Kidney capillary endothelial cell (primary cell): ENCODE results near the gene RPH3AL.
A peak's percentile ranks its signal among the peaks of the same experiment; 100 is the strongest.

Experiments used
- DNase-seq: peaks from one replicate; pipeline ENCODE4 v3.0.0-alpha.2; 2018; ENCODE audit warnings: low spot score

The RPH3AL gene

DNA sequence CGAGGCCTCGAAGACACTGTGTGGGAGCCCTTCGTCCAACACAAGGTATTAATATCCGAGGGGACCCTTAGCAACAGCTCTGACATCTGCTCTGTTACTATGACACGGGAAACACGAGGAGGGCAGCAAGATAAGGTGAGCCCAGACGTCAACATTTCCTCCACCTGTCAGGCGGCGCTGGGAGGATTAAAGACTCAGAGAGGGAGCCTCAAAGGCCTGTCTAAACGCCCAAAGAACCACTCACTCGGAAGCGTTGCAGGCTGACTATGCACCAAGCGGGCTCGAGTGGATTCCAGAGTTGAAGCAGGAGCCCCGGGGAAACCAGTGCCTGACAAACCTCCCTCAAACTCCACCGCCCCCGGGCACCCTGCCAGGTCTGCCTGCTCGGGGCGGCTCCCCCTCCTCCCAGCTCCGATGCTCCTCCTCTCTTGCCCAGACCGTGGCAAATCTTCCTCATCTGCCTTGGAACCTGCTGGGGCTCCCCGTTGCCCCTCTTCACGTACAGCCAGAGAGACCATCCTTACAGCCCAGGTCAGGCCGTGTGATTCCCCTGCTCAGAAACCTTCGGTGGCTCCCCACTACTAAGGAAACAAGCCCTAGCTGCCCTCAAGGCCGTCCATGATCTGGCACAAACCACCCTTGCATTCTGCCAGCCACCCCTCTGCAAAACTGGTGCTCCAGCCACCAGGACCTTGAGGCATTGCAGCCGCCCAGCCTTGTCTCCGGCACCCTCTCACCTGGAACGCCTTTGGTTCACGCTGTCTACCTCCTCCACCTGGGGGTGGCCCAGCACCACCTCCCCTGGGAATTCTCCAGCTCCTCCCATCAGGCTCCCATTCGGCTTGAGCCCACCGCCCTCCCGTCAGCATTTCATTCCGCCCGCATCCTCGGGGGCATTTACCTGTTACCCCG lies 16.2 kb downstream of the RPH3AL start:
- no peak for DNase-seq

DNA sequence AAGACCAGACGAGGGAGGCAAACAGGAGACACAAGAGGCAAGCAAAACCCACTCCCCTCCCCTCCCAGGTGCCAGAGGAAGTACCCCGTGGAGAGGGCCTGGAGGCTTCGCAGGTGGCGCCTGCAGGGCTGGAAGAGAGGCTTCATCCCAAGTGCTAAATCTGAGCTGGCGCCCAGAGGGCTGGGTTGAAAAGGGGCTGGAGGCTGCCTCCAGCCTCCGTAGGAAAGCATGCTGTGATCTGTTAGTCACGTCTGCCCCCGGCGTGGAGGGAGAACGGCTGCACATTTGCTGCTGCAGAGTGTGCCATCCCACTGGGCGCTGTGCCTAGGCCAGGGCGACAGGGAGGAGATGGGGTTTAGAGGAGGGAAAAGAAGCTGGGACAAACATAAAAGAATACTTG lies 16.9 kb downstream of the RPH3AL start:
- no peak for DNase-seq

DNA sequence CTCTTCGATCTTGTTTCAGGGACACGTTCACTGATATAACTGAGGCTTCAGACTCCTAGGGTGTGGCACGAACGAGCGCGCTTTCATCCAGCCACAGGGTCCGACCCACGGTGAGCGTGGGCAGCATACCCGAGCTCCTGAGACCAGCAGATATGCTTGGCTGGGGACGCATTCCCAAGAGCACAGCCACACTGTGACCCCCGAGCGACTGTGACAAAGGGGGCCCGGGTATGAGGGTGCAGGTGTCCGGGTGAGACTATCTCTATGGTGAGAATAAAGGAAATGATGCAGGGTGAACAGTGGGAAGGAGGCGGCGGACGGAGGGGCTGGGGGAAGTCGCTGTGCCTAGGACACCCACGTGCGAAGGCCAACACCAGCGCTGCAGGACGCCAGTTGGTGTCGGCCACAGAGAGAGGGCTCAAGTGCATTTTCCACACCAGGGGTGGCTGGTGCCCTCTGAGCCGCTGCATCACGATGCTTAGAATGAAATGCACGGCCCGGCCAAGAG lies 17.6 kb downstream of the RPH3AL start:
- no peak for DNase-seq

DNA sequence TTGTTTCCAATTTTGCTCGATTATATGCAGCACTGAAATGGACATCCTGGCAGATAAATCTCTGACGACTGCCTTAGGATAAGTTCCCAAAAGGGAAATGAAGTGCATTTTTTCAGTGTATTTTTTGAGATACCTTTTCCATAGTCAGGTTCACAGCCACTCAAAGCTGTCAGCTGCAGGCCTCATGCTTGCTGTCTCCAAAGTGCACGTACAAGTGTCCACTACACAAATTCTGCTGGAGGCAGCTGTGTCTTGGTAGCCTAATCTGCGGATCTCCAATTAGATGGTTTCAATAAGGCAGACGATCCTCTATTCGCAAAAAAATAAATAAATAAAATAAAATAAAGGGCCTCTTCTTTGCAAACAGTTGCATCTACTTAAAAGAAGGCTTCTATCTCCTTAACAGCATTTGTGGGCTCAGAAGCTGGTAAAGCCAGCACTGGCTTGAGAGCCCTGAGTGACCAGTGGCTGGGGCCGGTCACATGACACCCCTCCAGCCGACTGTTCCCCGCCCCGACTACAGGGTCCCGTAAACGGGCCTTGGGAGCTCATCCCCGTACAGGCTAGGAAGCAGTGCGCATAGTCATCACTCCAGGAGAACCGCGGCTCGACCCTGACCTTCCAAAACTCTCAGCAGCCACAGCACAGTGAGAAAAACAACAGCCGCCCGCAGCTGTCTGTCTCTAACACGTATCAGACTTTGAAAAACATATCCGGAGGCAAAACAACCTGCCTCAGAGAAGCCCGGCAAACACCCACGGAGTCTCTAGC lies 18.8 kb downstream of the RPH3AL start:
- DNase-seq, result peak; percentile 49

DNA sequence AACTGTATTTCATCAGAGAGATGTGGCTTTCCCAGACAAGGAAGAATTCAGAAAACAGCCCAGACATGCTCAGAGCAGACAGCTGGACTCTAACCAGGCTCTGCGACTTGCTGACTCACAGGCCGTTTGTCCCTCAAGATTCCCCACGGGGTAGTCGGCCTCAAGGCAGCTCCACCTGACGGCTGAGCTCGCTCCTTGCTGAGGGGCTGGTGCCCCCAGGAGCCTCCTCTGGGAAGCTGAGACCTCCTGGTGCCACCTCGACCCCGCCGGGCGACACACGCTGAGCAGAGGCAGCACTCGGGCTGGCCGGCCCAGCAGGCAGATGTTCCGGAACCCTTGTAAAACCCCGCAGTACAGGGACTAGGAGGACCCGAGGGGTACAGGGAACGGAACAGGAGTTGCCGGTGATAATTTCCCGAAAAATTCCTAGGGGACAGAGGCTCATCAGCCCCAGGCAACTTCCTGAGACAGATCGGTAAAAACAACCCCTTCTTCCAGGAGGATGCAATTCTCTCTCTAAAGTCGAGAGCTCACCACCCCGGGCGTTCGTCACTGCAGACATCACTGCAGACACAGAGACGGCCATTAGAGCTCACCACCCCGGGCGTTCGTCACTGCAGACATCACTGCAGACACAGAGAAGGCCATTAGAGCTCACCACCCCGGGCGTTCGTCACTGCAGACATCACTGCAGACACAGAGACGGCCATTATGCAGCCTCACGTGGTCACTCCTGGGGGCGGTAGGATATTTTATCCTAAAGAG lies 19.9 kb downstream of the RPH3AL start:
- peak; percentile 57 for DNase-seq

DNA sequence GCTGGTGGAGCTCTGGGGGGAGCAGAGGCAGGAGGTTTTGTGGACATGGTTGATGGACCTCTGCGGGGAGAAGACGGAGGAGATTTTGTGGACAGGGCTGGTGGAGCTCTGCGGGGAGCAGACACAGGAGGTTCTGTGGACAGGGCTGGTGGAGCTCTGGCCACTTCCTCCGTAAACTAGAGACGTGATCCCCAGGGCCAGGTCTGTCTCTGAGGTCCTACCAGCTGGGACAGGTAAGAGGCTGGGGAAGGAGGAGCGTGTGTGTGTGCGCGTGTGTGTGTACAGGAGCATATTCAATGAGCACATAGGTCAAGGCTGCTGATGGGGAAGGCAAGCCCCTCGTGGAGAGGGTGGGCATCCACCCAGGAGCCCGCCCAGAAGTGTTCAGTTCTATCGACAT lies 20.6 kb downstream of the RPH3AL start:
- DNase-seq, result no peak

DNA sequence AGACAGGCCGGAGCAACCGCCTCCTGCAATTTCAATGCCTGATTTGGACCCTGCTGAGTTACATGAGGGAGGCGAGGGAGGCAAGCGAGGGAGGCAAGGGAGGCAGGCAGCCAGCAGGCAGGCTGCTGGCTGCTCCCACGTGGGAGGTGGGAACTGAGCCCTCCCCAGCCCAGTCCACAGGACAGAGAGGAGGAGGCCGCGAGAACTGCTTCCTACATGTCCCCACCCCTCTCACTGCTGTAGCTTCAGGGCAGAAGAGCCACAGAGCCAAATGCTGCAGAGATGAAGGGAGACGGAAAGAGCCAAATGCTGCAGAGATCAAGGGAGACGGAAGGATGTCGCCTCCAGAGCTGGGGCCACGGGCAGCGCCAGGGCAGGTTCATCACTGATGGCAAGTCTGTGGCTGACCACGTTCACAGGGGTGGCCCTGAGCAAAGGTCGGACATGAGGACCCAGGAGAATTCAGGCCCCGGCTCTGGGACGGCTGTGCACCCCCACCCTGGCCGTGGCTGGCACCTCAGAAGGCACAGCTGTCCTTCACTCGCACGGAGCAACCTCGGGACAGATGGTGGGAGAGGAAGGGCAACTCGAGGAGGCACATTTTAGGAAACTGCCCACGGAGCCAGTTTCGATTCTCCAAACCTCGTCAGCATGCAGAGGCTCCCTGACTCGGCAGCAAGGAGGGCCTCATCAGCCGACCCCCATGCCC lies 21.5 kb downstream of the RPH3AL start:
- no peak for DNase-seq

DNA sequence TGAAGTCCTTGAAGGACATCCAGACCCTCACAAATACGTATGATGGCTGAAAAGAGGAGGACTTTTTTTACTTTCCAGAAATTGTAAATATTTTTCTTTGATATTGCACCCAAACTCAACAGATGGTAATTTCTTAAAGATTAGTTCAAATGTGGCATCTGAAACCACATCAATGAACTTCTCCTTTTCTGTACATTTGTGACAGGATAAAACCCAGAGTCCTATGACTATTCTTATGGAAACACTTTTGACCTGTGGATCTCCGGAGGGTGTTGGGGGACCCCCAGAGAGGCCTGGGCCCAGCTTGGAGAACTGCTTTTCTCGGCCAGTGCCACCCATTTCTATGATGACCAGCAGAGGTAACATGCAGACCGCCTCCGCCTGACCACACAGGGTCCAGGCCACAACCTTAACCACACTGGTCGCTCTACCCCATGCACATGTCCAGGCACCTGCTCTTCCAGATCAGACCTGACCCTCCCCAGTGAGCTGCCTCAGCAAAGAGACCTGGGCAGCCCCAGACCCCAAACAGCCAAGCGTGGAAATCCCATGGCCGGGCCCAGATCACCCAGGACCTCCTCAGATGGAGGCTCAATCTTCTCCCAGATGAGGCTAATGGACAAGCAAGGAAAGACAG lies 22.7 kb downstream of the RPH3AL start:
- no peak for DNase-seq

DNA sequence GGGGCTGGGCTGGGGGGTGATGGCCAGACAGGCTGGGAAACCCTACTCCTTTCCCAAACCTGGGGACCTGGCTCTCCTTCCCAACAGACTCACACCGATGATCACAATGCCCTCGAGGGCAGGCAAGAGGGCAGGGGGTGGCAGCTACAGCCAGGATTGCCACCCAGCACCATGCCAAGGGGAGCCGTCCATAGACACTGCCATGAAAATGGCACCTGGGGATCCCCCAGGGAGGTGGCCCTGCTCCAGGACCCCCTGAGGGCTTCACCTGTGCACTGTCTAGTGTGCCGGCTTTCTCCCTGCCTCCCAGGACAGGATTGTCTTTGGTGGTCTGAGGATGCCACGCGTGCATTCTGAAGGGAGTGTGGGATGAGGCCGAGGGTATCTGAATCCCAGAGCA lies 24.6 kb downstream of the RPH3AL start:
- DNase-seq, result no peak

DNA sequence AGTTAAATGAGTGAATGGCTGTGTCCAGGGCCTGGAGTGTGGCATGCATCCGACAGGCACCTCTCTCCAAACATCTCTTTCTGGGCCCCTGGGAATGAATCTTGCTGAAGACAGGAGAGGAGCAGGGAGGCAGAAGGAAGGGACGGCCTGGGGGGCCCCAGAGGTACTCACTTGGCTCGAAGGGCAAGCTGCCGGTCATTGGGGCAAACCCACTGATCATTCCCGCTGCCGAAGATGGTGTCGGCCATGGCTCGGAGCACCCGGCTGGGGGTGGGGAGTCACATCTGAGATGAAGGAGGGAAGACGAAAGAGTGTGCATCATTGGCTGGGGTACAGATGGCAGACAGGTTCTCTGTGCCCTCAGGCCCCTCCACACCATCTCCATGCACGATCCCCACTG lies 25.3 kb downstream of the RPH3AL start:
- no peak for DNase-seq

DNA sequence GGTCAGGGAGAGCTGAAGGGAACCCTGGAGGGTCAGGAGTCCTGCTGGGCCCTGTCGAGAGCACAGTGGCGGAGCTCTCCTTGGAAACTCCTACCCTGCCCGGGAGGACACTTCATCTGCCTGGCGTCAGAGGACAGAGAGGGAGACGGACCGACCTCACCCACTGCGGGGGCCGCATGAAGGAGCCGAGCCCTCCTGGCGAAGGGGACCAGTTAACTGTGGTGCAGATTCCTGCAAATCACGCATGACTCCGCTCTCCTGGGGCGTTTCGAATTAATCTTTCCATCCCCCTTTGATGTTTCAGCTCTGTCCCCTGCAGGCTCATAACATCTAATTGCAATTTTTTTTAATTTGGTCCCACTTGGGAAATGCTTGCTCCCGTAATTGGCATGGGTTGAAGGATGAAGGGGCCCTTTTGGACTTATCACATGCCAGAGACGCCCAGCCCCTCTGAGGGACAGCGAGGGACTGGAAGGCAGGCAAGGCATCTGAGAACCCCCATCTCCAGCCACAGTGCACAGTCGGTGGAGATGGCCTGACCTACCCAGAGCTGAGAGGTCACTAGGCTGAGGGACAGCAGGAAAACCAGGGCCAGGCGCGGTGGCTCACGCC lies 26.5 kb downstream of the RPH3AL start:
- no peak for DNase-seq

DNA sequence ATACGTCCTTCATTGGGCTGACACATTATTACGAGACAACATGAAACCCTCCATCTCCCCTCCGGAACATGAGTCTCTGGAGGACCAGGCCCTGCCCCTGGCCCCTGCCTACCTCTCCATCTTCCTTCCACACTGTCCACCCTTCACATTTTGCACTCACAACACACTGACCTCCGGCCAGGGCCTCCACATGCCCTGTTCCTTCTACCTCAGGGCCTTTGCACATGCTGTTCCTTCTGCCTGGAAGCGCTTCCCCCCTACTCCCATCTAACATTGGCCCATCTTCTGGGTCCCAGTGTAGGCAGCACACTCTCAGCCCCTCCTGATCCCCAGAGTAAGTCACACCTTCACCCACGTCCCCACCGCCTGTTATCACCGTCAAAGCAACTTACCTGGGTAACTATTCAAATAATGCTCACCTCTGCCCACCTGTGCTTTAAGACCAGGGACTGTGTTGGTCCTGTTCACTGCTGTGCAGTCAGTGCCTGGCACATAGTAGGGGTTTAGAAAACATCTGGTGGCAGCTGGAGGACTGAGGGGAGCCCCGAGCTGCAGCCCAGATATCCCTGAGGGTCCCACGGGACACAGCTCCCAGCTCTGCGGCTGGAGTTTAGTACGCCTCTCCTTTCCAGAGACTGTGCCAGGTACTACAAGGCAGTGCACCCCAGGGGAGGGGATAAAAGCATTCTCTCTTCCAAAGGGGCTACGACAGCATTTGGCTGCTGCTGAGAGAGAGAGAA lies 27.2 kb downstream of the RPH3AL start:
- DNase-seq, result no peak

DNA sequence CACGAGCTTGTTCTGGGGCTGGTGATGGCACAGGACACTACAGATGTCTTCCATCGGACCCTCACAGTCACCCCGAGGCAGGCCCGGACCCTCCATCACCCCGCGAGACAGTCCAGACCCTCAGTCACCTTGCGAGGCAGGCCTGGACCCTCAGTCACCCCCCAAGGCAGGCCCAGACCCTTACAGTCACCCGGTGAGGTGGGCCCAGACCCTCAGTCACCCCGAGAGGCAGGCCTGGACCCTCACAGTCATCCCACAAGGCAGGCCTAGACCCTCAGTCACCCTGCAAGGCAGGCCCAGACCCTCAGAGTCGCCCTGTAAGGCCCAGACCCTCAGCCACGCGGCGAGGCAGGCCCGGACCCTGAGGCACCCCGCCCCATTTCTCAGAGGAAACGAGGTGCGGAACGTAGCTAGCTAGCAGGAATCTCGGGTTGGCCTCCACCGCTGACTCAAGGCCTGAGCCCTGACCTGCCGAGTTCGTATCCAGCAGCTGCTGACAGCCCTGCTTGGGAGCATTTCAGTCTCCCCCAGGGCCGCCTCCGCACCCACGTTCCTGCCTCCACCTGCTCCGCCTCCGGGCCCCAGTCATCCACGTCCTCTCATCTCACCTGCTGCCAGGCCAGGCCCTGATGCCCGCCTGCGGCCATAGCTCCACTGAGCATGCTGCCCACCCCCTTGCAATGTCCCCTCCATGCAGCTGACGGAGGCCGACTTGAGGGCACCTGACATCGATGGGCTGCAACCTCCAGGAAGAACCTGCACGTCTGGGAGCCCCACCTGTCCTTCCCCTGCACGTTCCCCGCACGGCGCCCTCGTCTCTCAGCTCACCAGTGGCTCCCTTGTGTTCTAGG lies 28.7 kb downstream of the RPH3AL start:
- no peak for DNase-seq

DNA sequence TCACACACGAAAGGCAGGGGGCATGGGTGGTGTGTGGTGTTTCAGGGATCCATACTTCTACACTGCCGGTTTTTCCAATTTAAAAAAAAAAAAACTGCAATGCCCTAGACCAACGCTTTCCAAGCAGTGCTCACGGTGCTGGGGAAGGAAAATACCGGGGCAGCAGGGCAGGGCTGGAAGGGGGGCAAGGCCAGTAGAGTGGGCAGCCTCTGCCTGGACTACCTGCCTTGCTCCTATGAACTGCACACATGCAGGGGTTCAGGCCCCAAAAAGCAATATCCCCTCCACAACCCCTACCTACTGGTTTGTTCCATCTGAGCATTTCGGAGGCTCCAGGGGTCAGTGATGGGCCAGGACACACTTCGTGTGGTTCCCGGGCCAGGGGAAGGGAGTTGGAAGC lies 29.4 kb downstream of the RPH3AL start:
- DNase-seq, result no peak

DNA sequence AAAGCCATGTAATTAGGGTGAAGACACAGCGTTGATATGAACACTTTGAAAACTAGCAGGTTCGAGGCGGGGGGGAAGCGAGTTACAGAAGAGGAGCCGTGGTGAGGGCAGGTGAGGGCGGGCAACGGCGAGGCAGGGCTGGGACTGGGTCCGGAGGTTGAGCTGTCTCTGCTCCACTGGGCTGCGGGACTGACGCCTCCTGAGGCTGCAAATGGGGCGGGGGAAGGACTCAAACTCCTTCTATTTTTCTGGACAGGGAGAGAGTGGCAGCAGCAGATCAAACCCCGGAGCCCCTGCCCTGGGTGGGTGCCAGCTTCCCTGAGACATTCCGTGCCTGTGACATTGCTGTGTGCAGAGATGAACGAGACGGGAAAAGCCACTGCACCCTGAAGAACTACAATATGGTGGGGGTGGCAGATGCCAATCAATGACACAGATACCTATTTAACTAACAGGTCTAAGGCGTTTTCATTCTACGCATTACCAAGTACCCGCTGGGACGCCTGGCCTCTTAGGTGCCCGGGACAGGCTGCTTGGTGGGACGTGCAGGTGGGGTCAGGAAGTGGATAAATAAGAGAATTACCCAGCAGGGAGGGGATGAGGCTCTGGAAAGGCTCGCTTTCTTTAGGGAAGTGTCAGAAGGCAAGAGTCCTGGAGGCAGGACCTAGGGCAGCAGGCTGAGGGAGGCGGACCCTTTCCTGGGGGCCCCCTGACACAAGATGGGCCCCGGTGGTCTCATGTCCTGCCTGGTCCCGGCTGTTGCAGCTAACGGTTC lies 30.4 kb downstream of the RPH3AL start:
- DNase-seq, result no peak

DNA sequence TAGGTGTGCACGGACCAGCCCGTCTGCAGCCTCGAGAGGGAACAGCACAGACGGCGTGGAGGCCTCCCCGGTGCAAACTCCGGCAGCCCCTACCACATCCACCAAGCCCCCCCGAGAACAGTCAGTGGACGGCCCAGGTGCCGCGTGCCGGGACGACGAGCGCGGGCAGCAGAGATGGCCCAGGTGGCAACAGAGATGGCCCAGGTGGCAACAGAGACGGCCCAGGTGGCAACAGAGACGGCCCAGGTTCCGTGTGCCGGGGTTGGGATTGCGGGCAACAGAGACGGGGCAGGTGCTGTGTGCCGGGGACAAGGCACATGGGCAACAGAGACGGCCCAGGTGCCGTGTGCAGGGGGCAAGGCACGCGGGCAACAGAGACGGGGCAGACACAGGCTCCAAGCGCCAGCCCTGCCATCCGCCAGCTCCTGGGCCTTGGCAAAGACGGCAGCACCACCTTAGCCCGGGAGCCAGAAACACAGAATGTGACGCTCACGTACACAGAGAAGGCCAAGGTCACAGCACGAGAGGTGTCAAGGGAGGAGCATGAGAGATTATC lies 31.1 kb downstream of the RPH3AL start:
- DNase-seq, result no peak

DNA sequence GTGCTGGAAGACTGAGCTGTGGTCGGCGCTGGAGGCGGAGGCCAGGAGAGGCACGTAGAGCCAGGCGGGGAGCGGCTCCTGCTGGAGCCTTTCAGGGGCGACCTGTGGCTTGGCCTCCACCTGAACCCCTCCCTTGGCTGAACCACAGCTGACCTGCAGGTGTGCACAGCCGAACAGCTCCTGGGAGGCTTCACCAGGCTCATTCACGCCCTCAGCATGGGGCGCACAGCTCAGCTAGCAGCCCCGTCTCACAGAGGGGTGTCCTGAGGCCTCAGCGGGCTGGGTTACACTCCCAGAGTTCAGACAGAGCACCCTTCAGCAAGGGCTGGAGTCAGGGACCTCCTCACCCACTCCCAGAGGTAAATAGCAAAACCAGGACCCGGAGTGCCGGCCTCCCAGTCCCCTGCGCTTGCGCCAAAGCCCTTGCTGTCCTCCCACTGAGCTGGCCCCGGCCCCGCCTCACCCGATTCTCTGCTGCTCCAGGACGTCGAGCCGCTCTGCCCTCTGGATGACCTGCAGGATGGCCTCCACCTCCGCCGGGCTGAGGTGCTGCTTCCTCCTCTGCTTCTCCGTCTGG lies 31.7 kb downstream of the RPH3AL start:
- DNase-seq, result no peak

DNA sequence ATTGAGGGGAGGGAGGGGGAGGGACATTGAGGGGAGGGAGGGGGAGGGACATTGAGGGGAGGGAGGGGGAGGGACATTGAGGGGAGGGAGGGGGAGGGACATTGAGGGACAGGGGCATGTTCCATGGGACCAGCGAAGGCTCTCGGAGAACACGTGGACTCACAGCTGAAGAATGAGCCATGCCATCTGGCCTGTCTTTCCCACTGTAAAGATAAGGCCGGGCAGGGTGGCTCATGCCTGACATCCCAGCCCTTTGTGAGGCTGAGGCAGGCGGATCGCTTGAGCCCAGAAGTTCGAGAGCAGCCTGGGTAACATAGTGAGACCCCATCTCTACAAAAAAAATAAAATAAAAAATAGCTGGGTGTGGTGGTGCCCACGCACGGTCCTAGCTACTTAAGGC lies 32.5 kb downstream of the RPH3AL start:
- no peak for DNase-seq
